HG03175 (cell line): Measurements from ENCODE around the gene AK8.

Source experiments
- ATAC-seq: cut with Tn5 transposase; IDR thresholded peaks from one replicate; pipeline ENCODE4 v1.9.1; 2021; ENCODE audit warnings: mild to moderate bottlenecking, moderate library complexity; ENCODE audit not compliant: unreplicated experiment

Gene AK8

DNA sequence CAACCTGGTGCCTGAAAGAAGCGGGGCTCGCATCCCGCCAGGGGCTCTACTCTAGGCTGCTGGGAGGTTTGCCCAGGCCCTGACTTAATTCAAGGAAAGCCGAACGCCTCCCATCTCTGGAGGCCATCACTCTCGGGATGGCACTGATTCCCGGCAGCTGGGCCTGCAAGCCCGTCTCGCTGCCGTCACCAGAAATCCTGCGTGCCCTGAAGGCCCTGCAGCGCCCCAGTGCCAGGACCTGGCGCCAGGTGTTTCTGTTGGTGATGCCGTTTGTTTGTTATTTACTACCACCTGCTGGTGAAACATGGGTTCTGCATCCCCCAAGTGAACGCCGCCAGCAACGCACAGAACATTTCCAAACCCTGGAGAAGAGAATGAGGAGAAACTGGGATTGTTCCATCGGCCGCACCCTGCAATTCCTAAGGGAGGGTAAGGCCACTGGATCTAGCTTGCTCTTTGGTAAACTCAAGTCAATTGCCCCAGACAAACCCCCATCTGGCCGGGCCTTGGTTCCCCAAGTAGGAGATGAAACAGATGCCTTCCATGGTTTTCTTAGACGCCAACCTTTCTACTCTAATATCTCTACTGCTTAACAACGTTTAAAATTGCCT is 77.9 kb downstream of the AK8 start:
- no peak for ATAC-seq

DNA sequence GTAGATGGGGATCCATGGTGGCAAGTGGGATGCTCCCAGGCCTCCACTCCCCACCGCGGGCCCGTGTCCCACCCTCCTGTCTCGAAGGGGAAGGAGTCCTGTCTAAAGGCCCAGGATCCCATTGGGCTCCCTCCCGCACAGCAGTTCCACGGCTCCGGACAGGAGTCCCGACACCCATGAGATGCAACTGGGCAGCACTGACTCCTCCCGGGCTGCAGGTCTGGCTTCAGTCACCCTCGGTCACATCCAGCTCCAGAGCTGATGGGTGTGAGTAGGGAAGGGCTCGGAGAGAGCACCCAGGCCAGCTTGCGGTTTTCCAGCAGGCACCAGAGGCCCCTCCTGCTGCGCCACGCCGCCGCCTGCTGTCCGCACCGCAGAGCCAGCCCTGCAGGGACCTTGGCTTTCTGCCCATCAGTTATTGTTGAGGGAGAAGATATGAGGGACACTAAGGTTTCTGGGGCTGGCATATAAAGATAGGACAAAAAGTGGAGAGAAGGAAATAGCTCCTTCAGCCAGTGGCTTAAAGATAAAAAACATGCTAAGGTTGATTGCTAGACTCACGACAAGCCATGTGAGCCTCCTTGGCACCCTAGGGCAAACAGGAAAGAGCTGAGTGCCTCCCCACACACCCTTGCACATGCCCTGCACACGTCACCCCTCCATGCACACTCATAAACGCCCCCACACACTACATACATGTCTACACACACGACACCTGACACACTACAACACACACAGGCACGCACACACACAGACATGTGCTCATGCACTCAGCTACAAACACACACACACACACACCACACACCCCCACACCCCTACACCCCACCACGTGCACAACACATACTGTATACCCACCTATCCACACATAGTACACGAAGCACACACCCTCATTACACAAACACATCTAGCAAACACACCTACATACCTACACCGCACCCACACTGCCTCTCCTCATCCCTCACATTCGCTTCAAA is 79.0 kb downstream of the AK8 start:
- ATAC-seq = no peak

DNA sequence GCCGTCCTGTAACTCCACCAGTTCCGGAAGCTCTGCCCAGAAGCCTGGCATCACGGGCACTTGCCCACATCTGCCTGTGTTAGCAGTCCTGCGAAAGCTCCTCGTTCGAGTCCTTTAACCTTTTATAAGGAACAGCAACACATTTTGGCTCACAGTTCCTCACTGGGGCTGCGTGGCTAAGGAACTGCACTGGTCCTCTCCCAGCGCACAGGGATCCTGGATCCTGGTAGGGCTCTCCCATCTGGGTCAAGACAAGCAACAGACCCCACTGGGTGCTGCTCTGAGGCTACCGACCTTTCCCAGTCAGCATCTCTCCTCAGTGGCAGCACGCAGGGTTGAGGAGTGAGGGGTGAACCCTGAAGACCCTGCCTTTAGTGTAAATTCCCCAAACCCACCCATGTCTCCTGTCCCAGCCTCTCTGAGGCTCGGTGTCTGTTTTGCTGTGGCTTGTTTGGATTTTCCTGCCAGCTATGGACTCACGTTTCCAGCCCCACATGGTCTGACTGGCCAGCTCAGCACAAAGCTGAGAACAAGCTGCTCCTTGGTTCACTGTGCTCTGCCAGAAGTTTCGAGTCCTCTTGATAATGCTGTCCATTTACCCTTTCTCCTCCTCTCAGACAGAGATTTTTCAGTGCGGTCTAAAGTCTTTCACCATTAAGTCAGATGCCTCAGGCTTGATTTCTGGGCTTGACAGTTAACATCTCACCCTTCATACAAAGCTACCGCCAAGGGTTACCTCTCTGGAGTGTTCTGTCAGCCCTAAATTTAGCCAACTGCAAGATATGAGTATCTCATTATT is 80.0 kb downstream of the AK8 start:
- ATAC-seq = no peak

DNA sequence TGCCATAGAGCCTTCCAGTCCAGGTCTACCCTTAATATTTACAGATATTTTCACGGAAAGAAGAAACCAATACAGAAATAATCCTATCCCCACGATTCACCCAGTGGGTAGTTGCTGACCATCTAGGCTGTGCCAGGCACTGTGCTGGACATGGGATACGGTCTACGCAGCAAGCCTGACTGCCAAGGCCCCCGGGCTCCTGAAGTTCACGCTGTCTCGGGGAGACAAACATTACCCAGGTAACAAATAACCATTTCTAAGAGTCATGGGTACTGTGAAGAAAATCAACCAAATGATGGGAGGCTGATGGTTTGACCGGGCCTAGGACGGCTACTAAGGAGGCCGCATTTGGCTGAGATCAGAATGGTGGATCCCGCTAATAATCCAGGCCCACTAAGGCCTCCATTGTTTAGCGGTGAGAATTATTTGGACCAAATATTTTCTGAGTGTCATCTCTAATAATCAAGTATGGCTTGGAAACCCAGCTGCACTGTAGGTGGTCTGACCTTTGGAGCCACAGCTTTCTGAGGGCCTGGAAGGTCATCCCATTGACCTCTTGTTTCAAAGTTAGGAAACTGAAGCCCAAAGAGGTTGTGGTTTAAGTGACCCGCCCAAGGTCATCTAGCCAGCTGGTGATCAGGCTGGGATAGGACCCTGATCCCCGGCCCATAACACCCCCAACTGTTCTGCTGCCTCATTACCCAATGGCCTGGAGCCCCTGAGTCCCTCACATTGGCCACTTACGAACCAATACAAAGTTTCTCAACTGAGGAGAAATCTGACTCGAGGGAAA is 82.4 kb downstream of the AK8 start:
- ATAC-seq = no peak

DNA sequence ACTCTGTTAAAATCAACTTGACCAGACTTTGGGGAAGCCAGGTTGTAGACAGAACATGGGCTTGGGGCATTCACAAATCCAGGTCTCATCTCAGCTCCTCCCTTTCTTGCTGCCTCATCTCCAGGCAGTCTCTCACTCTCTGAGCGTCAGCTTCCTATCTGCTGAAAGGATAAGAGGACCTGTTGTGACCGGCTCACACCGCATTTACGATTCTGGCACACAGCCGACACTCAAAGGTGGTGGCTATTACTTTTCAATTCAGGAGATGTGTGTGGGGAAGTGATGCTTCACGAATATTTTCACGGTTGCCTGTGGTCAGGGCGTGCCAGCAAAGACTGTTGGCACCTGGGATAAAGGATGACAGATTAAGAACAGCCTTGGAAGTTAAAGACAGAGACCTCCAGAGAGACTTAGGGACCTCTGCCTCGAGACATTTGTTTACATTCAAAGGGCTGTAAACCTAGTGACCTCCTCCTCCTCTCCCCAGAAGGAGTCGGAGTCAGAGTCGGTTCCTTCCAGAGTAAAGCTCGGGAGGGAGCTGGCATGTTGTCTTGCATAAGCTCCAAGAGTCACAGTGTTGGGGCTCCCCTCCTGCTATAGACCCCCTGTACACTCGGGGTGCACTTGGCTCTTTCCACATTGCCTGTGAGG is 83.2 kb downstream of the AK8 start:
- ATAC-seq = no peak

DNA sequence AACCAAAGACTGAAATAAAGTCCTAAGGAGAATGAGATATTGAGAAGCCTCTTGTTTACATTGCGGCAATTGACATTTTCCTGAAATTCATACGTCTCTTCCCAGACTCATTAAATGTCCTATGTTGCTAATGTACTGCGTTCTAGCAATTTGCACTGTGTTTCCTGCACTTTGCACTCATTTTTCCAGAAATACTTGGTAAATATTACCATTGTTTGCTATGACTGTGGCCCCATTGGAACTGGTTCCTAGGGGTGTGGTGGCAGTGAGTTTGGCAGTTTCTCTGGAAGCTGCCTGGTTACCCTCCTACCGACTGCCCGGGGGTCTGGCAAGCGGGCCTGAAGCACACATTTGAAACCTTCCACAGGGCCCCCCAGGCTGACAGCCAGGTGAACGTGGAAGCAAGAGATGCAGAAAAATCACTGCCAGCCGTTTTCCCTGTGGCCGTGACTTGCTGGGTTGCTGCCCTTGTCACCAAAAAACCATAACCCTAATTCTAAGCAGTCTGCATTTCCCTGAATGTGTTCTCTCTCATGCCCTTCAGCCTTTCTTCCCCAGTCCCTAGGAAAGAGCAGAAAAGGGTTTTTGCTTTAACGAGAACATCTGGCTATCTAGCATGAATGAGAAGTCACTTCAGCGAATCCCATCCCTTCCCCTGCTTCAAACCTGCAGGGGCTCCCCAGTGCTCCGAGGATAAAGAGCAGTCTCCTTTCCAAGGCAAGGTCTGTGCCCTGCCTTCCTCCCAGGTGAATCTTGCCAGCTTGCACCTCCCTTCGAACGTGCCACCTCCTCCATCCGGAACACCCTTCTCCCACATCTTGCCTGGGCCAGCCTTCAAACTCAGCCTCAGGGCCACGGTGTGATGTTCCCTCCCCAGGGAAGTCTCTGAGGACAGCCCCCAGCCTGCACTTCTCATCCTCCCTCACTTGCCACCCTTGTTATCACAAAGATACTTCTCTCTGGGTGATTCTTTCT is 84.2 kb downstream of the AK8 start:
- ATAC-seq = no peak

DNA sequence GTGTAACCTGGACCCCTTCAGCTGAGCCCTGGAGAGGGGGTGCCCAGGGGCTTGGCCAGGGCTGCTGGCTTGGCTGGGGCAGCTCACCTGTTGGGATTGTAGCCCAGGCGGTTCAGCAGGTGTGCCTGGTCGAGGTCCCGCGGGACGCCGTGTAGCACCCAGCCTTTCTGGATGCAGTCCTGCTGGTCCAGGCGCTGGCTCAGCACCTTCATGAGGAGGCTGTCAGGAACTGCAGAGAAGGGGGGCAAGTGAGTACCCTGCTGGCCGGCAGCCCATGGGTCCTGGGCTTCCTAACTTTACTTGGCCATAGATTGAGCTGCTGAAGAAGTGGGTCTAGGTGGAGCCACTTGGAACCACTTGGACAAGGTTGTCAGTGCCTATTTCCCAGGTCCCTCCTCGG is 85.5 kb downstream of the AK8 start:
- ATAC-seq = no peak

DNA sequence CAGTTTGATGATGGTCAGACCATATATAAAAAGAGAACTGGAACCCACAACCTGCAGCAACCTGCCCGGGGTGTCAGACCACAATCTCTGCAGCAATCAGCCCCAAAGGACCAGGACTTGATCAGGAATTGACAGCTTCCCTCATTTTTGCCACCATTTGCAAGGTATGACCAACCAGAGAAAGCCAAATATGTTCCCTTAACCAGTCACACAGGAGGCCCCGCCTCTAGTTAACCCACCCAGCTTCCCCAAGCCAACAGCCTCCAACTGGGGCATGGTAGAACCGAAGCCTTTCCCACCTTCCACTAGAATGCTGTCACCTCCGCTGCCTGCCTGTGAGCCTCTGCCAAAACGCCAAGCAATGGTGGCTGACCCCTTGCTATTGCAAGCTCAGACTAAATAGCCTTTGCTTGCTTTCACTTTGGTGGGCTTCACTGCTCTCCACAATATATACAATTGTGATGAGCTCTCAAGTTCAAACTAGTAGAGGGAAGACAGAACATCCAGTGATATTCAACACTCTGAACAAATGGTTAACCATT is 86.3 kb downstream of the AK8 start:
- no peak for ATAC-seq

DNA sequence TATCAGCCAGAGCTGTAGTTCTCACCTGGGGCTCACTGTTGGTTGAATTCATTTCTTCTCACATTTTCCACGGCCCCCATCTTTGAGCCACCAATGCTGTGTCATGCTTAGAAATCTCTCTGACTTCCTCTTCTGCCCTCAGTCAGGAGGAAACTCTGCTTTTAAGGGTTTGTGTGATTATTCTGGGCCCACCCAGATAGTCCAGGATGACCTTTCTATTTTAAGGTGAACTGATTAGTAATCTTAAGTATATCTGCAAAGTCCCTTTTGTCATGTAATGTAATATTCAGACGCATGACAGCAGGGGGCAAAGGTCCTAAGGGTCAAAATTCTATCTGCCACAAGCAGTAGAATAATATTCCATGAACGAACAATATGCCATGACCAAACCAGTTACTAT is 88.4 kb downstream of the AK8 start:
- no peak for ATAC-seq

DNA sequence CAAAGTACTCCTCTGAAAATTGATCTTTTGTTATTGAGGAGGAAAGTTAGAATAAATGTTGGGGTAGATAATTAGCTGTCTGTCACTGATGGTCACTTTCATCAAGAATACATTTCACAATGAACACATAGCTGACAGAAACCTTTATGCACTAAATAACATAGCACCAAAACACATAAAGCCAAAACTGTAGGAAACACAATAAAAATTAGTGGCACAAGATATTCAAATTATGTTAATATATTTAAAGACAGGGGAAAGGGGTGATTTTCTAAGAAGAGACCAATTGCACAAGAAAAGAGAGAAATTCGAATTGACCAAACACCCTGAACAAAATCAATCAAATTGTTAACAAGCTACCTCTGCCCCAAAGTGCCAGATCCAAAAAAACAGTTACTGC is 89.7 kb downstream of the AK8 start:
- ATAC-seq = no peak

DNA sequence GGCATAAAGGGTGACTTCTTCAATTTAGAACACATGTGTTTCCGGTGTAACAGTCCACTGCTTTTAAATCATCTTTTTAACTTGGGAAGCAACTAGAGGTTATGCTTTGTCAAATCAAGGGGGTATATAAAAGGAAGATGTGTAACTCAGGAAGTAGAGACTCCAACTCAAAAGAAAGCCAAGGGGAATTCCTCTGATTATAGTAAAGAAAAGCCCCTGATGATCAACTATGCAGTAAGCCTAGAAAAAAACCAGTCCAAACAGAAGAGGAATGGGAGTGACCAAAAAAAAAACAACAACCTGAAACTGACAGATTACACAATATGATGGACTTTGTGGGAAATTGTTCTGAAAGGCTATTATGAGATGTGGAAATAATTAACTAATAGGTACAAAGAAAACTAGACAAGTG is 90.3 kb downstream of the AK8 start:
- no peak for ATAC-seq

DNA sequence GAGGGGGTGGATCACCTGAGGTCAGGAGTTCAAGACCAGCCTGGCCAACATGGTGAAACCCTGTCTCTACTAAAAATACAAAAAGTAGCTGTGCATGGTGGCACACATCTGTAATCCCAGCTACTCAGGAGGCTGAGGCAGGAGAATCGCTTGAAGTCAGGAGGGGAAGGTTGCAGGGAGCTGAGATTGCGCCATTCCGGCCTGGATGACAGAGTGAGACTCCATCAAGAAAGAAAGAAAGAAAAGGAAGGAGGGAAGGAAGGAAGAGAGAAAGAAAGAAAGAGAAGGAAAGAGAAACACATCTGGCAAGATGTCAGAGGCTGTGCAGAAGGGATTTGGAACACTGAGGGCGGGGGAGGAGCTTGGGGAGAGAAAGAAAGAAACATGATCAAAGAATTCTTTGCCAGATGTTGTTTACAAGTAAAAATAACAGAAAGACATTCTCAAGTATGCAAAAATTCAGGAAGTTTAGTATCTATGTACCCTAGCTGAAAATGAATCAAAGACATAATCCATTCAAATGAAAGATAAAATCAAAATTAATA is 93.7 kb downstream of the AK8 start:
- ATAC-seq = no peak

DNA sequence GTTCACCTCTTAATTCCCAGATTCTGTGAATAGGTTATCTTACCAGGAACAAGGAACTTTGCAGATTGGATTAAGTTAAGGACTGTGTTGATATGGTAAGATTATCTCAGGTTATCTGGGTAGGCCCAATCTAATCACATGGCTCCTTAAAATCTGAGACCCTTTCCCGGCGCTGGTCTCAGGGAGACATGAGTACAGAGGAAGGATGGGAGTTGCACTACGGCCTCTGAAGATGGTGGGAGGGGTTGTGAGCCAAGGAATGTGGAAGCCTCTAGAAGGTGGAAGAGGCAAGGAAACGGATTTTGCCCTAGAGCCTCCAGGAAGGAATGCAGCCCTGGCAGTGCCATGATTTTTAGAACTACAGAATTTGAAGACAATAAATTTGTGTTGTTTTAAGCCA is 95.1 kb downstream of the AK8 start:
- ATAC-seq = no peak

DNA sequence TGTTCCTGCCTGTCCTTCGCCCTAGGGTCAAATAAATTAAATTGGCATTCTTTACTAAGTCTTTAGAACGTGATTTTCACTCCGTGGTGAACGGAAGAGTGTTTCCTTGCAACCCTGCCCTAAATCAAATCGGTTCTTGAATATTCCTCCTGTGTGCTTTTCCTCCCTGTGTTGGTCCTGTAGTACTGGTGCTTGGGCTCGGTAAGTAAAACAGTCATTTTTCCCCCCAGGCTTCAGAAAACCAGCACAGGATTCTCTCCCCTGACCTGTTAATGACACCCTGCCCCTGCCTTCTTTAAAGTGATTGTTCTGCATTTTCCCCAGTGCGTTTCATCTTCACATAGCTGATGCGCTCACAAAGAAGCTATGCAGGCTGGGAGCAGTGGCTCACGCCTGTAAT is 96.0 kb downstream of the AK8 start:
- no peak for ATAC-seq

DNA sequence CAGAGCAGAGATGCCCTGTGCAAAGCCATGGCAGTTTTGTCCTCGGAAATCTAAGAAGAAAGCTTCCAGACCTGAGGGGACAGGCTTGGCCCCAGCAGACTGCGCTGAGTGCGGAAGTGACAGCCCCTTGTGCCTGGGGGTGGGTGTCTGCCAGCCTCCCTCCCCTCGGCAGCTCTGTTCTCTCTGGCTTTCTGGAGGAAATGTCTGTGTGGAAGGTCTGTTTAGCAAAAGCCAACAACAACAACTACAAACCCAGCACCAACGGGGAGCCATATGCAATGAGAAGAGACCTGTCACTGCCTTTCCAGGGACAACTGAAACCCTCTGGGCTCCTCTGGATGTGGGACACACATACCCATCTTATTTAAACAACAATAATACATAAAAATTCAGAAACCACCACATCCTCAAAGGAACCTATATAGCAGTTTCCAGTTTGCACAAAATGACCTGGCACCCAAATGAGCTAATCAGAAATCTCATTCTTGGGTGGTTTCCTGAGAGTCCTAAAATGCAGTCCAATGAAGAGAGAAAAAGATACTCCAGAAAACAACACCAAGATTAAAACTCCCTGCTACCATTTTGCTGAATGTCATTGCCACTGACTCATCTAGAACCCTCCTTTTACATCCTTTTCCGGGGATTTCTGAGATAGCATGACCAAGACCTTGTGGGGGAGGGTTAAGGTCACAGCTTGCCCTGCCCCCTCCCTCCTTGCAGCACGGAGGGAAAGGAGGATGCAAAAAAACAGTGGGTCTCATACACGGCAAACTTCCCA is 97.7 kb downstream of the AK8 start:
- ATAC-seq = no peak

DNA sequence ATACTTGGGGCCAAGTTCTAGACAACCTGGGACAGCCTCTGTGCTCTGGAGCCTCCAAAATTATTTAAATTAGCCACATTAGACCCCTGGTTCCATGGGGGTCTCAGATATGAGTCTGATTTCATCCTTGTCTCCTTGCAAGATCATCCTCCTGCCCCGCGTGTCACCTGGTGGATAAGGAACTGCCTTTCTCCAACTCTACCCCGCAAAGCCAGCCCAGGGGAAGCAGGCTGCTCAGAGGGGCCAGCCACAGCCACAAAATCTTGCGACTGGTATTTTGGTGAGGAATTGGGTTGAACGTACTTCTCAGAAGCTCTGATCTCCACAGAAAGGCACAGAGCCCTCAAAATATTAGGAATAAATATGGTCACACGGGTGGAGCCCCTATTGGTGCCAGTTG is 101.2 kb downstream of the AK8 start:
- no peak for ATAC-seq

DNA sequence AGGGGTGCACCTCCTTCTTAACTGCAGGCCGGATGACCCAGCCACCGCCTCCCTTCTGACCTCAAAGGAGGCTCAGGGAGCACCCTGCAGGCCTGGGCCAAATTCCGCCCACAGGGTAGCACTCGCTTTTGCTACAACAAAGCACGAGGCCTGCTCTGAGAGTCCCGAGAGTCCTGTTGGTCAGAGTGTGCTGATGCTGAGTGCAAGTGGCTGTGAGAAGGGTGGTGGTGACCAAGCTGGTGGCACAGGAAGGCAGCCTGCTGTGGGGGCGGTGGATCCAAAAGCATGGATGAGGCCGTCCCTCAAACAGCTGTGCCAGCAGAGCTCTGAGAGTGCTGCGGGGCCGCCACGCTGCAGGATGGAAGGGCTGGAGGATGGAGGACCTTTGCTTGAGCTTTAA is 101.8 kb downstream of the AK8 start:
- ATAC-seq = no peak

DNA sequence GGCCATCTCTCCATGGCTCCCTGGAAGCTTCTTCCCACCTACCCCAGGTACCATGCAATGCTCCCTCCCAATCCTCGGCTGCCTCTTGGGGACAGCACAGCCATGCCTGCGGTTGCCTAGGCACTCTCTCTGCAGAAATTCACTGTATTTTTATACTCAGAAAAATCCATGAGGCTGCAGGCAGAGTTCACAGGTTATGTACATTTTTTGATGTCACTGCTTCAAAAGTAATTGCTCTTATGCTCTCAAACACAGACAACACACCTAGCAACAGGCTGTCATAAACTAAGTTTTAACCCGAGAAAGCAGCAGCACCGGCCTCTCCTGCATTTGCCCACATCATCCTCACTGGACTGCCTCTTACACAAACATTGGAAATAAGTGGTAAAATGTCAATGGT is 102.4 kb downstream of the AK8 start:
- ATAC-seq = no peak
